GM18868 (cell line): Measurements from ENCODE around the gene C22orf23.
A peak's percentile ranks its signal among the peaks of the same experiment; 100 is the strongest.

Source experiments
- ATAC-seq: cut with Tn5 transposase; IDR thresholded peaks from one replicate; pipeline ENCODE4 v1.9.1; 2021; ENCODE audit warnings: mild to moderate bottlenecking, moderate library complexity; ENCODE audit not compliant: unreplicated experiment

Gene C22orf23

DNA sequence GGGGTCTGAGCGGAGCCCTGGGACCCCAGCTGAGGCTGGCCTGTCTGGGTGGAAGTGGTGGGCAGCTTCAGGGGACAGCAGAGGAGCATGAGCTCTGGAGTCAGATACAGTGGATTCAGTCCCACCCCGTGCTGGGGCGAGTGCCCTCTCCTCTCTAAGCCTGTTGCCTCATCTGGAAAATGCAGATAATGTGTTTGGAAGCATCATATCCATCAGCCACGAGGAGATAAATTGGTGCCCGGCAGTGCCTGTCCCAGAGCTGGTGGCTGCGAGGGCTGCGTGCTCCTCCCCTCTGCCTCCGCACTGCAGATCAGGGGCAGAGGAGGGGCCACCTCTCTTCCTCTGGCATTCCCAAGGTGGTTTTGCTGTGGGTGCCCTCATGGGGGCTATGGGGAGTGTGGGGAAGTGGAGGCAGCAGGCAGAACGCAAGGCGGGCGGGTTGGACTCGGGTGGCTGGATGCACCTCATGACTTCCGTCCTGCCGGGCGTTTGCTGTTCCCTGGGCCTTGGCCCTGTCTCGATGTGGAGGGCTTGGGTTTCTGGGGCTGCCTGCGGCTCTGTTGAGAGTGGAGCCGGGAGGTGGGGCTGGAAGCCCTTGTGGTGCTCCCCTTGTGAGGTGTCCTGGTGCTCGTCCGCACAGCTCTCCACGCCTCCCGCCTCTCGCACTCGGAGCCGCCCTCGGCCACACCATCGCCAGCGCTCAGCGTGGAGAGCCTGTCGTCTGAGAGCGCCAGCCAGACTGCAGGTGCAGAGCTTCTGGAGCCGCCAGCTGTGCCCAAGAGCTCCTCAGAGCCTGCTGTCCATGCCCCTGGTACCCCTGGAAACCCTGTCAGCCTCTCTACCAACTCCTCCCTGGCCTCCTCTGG lies 26.4 kb downstream of the C22orf23 start:
- no peak for ATAC-seq

GRCh38 chr22:37926358-37926757 lies 27.0 kb downstream of the C22orf23 start:
- no peak for ATAC-seq

GRCh38 chr22:37925767-37926166 lies 27.6 kb downstream of the C22orf23 start:
- no peak for ATAC-seq

DNA sequence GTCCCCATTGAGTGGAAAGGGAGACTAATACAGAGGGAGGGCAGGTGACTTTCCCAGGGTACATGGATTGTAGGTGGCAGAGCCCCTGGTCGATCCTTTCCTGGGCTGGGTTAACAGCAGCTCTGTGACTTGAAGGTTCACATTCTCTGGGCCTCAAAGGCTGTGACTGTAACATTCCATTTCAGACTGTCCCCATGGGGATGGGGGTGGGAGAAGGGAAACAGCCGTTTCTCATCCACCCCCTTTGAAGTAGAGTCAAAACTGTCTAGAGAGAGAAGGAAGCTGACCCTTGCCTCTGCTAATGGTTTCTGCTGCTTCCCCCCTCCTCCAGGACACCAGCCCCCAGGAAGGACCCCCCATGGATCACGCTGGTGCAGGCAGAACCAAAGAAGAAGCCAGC lies 28.1 kb downstream of the C22orf23 start:
- ATAC-seq, result no peak

GRCh38 chr22:37924386-37925065 lies 28.9 kb downstream of the C22orf23 start:
- no peak for ATAC-seq

DNA sequence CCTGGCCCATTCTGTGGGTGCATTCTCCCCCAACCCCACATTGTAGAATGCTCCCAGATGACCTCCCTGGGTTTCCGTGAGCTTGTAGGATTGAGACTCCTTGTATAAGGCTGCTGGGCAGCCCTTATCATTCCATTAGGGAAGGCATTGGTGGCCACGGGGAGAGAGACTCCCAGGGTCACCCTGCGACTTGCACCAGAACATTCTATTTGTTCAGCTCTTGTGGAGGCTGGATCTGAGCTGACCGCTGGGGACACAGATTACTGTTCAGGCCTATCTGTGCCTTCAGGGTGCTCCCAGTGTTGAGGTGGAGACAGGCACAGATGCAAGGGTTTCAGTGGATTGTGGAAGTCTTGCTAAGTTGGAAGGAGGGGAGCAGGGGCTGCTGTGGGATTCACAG lies 29.5 kb downstream of the C22orf23 start:
- no peak for ATAC-seq

- no peak for ATAC-seq
Measured at GRCh38 chr22:37922191-37922590, 31.2 kb downstream of the C22orf23 start.

- no peak for ATAC-seq
Measured at GRCh38 chr22:37920126-37920525, 33.3 kb downstream of the C22orf23 start.

- no peak for ATAC-seq
Measured at GRCh38 chr22:37918580-37919270, 34.7 kb downstream of the C22orf23 start.

- ATAC-seq, result no peak
Measured at GRCh38 chr22:37917874-37918548, 35.4 kb downstream of the C22orf23 start.

GRCh38 chr22:37916311-37916710 lies 37.1 kb downstream of the C22orf23 start:
- no peak for ATAC-seq

DNA sequence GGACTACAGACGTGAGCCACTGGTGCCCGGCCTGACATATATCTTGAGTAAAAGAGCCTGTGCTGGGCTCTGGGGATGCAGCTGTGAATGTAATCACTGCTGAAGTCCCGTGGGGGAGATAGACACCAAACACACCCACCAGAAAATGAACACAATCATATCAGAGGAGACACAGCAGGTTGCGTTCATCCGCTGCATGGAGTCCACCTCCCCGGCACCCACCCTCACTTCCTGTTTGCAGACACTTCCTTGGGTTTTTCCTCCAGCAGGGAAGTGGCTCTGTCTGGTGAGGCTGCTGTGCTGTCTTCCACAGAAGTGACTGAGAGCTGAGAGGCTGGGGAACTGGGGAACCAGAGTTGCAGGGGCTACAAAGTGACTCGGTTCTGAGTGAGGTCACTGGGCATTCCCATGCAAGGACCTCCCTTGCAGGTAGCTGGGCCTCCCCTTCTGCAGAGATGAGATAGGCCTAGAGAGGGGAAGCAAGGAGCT lies 40.1 kb downstream of the C22orf23 start:
- ATAC-seq, result no peak

DNA sequence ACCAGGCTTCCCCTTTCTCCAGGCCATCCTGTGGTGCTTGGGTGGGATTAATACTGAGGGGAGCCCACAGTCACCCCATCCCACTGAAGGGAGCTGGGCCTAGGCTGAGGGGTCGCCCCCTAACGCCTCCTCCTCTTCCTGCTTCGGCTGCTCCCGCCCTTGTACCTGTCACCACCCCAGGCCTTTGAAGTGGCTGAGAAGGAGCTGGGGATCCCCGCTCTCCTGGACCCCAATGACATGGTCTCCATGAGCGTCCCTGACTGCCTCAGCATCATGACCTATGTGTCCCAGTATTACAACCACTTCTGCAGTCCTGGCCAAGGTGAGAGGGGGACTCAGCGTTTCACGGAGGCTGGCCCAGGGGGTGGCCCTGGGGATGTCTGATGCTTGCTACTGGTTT lies 41.2 kb downstream of the C22orf23 start:
- no peak for ATAC-seq

- ATAC-seq, result no peak
Measured at GRCh38 chr22:37911697-37912096, 41.7 kb downstream of the C22orf23 start.

DNA sequence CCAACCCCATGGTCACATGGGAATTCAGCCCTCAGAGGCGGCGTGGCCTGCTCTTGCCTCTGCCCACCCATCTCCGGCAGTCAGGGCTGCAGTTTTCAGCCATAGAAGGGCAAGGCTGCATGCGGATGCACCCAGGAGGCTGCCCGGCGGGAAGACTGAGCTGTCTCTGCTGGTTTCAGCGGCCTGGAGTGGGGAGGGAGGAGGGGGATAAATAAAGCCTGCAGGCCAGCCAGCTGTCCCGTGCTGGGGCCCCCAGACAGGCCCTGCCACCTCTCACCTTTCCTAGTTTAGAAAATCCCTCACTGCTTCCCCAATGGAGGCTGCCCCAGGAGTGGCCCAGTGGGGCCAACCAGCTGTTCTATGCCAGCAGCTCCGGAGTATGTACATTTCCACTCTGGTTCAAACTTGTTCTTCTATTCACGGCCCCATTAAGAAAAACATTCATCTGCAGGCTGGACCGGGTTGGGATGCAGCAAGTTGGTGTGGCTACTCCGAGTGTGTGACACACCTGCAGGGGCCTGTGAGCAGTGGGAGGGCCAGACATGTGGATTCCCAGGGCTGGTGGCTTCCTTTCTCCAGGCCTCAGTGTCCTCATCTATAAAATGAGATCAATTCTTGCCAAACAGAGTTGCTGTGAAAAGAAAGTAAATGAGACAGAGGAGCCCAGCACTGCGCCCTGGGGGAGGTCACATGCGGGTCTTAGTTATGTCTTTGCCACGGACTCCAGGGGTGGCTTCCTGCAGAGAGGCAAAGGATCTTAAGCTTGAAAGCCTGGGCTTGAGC lies 42.3 kb downstream of the C22orf23 start:
- ATAC-seq, result no peak

DNA sequence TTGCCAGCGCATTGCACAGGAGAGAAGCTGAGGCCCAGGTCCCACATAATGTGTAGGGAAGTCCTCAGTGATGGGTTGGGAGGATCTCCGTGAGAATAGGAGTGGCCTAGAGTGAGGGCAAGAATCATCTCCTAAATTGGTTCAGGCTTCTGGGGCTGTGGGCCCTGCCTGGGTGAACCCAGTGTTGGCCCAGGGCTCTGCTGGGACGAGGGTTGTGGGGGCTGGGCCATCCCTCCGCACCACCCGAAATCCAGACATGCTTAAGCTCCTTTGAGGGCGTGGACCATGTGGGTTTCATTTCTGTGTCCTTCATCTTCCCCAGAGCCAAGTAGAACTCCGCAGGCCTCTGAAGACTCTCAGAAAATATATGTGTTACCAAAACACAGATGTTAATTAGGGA lies 43.6 kb downstream of the C22orf23 start:
- ATAC-seq, result no peak

DNA sequence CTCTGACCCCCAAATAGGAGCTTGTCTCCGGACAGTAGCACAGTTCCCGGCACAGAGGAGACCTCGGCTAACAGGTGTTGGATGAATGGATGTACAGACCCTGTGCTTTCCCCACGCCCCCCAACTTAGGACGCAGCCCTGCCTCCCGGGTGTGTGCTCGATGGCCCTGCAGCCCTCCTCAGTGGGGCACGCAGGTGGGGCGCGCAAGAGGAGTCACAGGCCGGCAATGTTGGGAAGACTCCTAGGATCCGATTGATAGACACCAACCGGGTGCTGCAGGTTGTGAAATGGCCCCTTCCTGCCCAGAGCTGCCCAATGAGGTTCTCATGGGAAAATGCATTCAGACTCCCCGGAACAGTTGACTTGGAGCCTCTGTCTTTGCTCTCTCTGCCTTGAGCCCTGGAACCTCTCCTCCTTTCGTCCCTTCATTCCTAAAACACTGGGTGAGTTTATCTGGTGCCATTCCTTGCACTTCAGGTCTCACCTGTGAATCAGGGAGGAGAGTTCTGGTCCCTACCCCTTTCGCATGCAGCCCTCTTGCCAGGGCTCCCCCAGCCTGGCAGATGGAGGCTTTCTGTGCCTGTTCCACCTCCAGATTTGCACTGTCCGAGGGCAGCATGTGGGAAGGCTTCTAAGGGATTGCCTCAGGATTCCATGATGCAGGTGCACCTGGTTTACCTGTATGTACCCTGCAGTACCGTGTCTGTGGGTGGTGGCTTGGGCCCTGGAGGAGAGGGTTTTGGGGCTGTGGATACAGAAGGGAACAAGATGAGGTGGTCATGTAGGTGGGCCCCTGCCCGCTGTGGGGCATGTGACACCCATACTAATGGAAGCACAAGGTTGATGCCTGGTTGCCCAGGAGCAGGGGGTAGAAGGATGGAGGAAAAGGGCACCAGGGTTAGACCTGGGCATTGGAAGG lies 46.1 kb downstream of the C22orf23 start:
- ATAC-seq, result no peak

DNA sequence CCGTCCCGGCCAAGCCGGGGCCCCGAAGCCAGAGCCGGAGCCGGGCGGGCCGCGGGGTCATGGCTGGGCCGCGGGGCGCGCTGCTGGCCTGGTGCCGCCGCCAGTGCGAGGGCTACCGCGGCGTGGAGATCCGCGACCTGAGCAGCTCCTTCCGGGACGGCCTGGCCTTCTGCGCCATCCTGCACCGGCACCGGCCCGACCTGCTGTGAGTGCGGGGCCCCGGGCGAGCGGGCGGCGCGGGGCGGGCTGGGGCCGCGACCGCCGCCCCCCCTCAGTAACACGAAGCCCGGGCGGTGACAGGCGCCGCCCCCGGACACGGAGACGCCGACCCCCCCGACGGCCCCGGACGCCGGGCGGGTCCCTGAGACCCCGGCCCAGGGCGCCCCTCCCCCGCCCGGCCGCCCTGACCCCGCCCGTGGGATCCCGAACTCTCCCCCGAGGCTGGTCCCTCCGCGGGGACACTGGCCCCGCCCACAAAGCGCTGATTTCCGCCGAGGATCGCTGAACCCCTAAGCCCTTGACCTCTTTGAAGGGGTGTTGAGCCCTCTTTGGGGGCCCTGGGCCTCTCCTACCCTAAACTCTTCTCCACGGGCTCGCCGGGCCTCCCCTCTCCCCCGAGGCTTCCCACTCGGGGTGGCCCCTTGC lies 46.9 kb downstream of the C22orf23 start:
- peak; percentile 21 for ATAC-seq
